ENCODE results near the gene ABCC11. TPM values are rescaled to one million over a fixed set of nuclear protein-coding genes. Genes with fewer than 3 reads are reported as not detected.
A peak's percentile ranks its signal among the peaks of the same experiment; 100 is the strongest.

Gene ABCC11
- total and polyA plus RNA-seq, 2 of the 13 experiments (the other 11 are each of a cell fraction or from before 2014, with no cell fraction given), result 1.0 to 1.4 TPM

DNA sequence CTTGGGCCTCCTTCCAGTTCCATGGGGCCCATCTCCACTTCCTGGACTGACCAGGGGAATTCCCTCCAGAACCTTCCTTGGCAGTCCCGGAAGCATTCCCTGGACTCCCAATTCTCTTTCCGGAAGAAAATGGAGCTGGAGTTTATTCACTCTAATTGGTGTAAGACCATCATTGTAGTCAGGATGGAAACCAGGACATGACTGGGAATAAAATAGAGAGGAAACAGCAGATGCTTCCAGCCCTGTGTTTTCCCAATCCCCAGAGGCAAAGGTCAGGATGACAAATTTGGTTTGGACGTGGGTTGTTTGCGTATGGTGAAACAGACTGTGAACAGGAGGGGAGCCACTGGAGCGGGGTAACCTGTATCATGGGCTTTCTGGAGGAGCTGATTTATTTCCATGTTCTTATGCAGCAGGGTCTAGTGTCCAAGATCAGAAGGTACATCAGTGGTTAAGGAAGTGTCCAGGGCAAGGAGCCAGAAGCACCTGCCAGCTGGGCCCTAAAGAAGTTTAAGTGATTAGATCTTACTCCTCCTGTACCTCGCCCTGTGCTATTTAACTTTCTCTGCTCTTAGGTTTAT, 11.7 kb downstream of the ABCC11 start (continued):
- TF ChIP-seq PPARG (CRISPR knock-in tag; conservative IDR thresholded peaks at IDR 0.05) (peak; percentile 53; the same call in 1 of the 2 replicates), ZMYM2 (CRISPR knock-in tag; IDR thresholded peaks at IDR 0.05) (peak; percentile 64; the same call in 1 of the 2 replicates), MEIS1 (CRISPR knock-in tag; IDR thresholded peaks at IDR 0.05; ENCODE audit: borderline replicate concordance) (no peak), NRL (CRISPR knock-in tag; IDR thresholded peaks at IDR 0.05; ENCODE audit: borderline replicate concordance) (no peak), ZSCAN31 (CRISPR knock-in tag; IDR thresholded peaks at IDR 0.05; ENCODE audit: low read depth) (no peak), ZSCAN12 (CRISPR knock-in tag; IDR thresholded peaks at IDR 0.05) (no peak), SP1 (IDR thresholded peaks at IDR 0.05) (no peak), SP1 (CRISPR knock-in tag; IDR thresholded peaks at IDR 0.05) (peak; percentile 33; the same call in 1 of the 2 replicates), NFIB (CRISPR knock-in tag; IDR thresholded peaks at IDR 0.05; ENCODE audit: borderline replicate concordance) (no peak), KDM1A (CRISPR knock-in tag; IDR thresholded peaks at IDR 0.05) (0 out of 2 replicates have a peak, but pooled peaks have one; percentile 54), ZNF20 (CRISPR knock-in tag; IDR thresholded peaks at IDR 0.05) (no peak), HMG20B (CRISPR knock-in tag; conservative IDR thresholded peaks at IDR 0.05) (0 out of 2 replicates have a peak, but pooled peaks have one; percentile 14), MIER2 (CRISPR knock-in tag; IDR thresholded peaks at IDR 0.05) (peak; percentile 52; the same call in 1 of the 2 replicates), ZNF260 (CRISPR knock-in tag; IDR thresholded peaks at IDR 0.05; ENCODE audit: borderline replicate concordance, low read depth) (no peak), THAP9 (CRISPR knock-in tag; IDR thresholded peaks at IDR 0.05; ENCODE audit: borderline replicate concordance) (no peak), MNT (IDR thresholded peaks at IDR 0.05) (no peak), ZNF160 (CRISPR knock-in tag; IDR thresholded peaks at IDR 0.05) (no peak)
- TF ChIP-seq, protein P1, sequence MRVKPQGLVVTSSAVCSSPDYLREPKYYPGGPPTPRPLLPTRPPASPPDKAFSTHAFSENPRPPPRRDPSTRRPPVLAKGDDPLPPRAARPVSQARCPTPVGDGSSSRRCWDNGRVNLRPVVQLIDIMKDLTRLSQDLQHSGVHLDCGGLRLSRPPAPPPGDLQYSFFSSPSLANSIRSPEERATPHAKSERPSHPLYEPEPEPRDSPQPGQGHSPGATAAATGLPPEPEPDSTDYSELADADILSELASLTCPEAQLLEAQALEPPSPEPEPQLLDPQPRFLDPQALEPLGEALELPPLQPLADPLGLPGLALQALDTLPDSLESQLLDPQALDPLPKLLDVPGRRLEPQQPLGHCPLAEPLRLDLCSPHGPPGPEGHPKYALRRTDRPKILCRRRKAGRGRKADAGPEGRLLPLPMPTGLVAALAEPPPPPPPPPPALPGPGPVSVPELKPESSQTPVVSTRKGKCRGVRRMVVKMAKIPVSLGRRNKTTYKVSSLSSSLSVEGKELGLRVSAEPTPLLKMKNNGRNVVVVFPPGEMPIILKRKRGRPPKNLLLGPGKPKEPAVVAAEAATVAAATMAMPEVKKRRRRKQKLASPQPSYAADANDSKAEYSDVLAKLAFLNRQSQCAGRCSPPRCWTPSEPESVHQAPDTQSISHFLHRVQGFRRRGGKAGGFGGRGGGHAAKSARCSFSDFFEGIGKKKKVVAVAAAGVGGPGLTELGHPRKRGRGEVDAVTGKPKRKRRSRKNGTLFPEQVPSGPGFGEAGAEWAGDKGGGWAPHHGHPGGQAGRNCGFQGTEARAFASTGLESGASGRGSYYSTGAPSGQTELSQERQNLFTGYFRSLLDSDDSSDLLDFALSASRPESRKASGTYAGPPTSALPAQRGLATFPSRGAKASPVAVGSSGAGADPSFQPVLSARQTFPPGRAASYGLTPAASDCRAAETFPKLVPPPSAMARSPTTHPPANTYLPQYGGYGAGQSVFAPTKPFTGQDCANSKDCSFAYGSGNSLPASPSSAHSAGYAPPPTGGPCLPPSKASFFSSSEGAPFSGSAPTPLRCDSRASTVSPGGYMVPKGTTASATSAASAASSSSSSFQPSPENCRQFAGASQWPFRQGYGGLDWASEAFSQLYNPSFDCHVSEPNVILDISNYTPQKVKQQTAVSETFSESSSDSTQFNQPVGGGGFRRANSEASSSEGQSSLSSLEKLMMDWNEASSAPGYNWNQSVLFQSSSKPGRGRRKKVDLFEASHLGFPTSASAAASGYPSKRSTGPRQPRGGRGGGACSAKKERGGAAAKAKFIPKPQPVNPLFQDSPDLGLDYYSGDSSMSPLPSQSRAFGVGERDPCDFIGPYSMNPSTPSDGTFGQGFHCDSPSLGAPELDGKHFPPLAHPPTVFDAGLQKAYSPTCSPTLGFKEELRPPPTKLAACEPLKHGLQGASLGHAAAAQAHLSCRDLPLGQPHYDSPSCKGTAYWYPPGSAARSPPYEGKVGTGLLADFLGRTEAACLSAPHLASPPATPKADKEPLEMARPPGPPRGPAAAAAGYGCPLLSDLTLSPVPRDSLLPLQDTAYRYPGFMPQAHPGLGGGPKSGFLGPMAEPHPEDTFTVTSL (CRISPR knock-in tag; IDR thresholded peaks at IDR 0.05; ENCODE audit: borderline replicate concordance), result peak; percentile 87; the same call in 1 of the 2 replicates
- TF ChIP-seq, protein P2, sequence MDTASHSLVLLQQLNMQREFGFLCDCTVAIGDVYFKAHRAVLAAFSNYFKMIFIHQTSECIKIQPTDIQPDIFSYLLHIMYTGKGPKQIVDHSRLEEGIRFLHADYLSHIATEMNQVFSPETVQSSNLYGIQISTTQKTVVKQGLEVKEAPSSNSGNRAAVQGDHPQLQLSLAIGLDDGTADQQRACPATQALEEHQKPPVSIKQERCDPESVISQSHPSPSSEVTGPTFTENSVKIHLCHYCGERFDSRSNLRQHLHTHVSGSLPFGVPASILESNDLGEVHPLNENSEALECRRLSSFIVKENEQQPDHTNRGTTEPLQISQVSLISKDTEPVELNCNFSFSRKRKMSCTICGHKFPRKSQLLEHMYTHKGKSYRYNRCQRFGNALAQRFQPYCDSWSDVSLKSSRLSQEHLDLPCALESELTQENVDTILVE (CRISPR knock-in tag; IDR thresholded peaks at IDR 0.05), result no peak

Data from HepG2 (cell line).